NCI-H1436 (cell line): Measurements from ENCODE around the gene GRIN2B.

Experiments
- DNase-seq: peaks from one replicate; lab custom pipeline; 2025; lab: John Stamatoyannopoulos, UW

GRIN2B gene

DNA sequence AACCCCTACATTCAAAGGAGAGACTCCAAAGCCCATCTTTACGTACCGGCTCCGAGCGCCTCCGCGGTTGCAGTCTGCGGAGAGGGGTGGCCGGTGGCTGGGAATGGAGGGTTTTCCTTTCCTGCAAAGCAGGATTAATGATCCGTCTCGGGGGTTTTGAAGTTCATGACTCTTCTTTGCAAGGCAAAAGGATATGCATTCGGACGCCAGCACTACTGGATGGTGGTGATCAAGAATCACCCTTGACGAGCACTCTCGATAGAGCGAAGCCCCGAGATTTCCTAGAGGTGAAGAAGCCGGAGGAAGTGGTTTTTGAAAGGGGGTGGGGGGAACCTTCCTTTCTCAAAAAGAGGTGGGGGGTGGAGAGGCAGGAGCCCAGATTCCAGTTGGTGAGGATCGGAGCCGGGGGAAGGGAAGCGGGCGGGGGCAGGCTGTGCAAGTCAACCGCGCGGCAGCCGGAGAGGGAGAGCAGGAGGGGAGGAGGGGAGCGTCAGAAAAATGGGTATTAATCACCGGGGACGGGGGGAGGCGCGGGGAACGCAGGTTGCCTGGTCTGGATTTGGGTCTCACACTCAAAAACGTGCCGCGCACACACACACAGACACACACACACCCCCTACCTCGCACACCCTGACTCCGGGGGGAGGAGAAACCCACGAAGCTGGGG lies at the start of gene GRIN2B:
Gene GRIN2B, minus strand, starts transcription at position 307 of the 667 bp plus-strand sequence. CDS start 115,394 bp downstream, outside the sequence.
- no peak for DNase-seq

DNA sequence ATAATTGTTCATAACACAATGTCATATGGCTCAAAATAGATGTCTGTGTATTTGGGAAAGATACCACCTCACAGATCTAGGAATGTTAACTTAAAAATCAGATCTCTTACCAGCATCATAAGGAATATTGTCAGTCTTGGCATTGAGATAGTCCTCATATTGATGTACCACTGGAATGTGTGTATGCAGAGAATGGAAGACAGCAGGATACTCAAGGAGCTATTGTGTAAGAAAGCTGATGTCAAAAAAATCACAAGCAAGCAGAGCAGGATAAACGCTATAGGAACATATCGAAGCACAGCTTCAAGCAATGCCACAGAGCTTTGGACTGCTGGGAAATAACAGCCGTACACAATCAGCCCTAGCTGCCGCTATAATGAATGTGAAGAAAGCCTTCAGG lies 45.1 kb upstream of the GRIN2B start:
- no peak for DNase-seq

DNA sequence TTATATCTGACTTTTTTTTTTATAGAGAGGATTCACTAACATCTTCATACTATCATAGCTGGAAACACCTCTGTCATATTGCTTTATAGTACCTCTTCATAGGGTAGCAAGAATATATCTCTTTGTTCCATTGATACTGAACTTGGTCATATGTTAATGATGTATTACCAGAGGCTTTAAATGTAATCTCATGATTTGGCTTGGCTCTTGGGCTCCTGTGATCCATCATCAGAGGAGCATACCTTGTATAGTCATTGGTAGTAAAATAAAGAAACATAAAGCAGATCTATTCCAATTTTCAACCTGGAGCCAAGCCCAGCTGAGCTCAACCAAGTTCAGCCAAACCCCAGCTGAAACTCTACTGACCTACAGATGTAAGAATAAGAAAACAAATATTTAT lies 43.2 kb upstream of the GRIN2B start:
- DNase-seq: no peak

DNA sequence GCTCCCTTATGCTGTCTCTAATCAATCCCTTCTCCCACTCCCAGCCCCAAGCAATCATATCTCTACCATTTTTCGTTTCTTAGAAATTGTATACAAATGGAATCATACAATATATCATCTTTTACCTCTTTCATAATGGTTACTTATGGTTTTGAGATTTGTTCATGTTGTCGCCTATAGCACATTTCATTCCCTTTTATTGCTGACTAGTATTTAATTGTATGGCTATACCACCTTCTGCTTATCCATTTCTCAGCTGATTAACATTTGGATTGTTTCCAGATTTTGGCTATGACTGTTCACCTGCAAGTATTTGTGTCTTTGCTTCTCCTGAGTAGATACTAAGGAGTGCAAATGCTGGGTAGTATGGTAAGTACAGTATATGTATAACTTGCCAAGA lies 36.7 kb upstream of the GRIN2B start:
- DNase-seq: no peak

DNA sequence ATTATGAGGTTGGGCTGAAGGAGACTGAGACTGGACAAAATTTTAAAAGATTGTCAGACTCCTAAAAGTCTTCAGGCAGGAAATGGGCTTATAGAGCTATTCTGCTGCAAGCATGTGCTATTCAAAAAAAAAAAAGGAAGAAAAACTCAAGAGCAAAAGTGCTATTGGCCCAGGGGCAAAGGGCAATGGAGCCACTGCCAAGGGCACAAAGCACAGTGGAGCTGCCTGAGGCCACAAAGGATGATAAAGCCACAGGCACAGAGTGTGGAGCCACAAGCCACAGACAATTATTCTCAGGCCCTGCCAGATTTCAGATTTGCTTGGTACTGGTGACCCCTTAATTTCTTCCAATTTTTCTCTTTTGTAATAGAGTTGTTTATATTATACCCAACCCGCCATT lies 29.6 kb upstream of the GRIN2B start:
- no peak for DNase-seq

DNA sequence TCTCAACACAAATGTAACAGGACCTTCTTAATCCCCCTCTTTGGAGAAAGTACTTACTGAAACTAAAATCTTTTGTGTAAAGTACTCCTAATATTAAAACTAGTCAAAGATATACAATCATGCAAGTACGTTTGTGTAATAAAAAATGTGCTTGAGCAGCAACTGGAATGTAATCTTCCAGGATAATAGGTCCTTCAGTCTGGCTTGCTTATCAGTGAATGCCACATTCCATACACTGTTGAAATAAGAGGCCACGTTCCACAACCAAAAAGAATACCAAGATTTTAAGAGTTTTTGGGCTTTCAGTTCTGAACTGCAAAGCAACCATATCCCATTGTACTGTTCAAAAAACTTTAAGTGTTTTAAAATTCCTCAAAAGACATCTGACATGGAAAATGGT lies 26.2 kb upstream of the GRIN2B start:
- DNase-seq: no peak

DNA sequence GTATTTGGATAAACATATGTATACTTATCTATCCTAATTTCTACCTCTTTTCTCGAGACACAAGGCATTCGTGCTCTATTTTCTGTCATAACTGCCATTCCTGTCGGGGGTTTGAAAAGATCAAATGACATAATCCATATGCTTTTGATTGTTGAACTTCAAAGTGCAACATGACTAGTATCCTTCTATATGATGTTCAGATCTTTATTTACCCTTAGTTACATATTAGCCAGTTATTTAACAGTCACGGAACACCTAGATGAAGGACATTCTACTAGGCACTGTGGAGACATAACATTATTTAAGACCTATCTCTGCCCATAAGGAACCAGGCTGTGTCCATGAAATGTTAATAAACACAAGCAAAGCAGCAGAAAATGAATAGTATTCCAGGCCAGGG lies 11.2 kb upstream of the GRIN2B start:
- no peak for DNase-seq

DNA sequence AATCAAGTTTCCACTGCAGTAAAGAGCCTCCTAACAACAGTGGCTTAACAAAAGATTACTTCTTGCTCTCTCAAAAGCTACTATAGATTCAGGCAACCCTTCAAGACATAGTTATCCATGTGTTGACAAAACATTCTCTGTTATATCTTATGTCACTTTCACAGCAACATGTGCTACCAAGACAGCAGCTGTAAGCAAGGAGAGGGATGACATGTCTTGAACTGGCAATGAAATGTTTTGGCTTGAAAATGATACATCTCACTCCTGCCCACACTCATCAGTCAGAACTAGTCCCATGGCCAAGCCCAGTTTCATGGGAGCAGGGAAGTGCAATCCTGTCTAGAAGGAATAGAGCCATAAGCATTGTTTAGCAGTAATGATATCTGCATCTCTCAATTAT lies 10.7 kb upstream of the GRIN2B start:
- no peak for DNase-seq

DNA sequence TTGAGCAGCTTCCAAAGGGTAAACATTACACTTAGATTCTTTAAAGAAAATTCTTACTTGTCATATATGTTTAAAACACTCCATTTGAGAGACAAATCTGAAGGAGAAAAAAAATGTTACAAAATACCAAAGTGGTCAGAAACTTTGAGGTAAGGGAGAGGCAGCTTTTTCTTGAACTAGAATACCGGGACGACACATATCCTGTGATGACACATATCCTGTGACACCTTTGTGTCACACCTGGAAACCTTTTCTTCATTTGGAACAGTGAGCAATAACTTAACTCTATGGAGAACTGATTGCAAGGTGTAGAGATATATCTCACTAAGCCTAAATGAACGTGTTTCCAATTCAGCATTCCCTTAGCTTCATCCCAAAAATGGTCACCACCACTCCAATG lies 4.6 kb upstream of the GRIN2B start:
- DNase-seq: no peak

DNA sequence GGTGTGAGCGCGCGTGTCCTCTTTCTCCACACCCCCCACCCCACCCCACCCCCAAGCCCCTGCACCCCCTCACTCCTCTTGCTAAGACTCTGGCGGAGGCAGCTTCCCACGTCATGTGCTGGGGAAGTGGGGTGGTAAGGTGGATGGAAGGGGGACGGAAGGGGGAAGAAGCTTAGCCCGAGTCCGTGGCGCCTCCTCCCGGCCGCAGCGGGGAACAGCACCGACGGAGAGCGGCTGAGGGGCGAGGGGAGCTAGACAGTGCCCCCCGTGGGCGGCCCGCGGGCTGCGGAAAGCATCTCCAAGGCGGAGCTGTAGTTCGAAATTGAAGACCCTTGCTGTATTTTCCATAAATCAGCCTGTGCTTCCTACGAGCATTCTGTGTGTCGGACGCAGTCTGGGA lies 588 bp upstream of the GRIN2B start:
- DNase-seq: no peak

DNA sequence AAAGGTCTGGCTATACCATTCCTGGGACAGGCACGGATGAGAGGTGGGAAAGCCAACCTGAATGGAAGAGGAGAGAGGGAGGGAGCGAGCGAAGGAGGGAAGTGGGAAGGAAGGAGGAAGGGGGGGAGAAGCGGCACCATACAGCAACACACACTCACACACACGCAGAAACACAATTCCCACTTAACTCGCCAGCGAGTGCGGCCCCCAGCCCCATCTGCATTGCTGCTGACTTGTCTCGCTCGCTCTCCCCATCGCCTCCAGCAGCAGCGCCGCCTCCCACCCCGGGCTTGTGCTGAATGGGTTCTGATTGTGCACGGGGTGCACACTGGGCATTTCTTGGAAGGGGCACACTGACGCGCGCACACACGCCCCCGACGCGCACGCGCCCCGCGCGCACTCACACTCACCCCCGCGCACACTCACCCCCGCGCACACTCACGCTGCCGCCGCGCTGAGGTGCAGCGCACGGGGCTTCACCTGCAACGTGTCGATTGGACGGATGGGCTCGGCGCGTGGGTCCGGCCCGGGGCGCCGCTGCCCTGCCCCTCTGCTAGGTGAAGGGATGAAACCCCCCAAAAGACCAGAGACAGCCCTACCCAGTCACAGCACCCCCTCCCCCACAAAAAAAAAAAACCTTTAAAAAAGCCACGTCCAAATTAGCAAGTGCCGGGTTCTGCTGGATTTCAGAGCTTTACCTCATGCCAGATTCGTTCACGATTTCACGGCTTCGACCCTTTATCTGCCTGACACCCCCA lies 685 bp downstream of the GRIN2B start:
- no peak for DNase-seq

DNA sequence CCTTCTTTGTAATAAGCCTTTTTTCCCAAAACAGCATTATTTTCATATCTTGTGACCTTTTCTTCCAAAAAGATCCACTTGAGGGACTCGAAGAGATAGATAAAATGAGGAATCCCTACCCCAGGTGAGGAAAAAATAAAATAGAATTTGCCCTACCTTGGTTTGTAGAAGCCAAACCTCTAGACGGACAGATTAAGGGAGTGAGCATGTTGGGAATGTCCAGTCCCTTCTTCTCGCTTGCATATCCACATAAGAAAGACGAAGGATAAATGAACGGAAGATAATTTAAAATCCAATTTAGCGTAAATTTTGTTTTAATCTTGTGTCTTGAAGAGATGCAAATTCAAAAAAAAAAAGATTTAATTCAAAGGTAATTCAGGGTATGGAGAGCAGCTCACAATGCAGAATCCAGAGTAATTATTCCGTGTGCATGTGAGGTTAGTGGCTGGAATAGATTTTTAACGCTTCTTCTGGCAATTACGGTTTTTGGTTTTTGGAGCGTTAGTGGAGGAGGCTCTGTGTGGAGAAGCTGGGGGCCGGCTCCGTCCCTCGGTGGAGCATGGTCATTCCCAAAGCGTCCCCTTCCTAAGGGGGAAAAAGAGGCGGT lies 1.5 kb downstream of the GRIN2B start:
- DNase-seq: no peak

DNA sequence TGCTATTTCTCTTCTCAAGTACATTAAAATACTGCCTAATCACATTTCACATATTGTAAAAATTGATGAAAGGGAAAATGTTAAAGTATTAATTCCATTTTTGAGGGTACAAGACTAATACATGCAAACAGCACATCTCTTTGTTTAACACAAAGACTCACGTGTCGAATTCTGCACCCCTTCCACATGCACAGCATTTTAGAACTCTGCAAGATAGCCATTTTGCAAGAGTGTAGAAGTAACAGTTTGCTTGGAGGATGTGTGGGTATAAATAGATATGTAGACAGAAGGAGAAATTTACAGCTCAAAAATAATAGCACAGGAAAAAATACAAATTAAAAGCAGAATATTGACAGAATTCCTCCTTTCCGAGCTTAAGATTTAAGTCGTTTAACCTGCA lies 2.5 kb downstream of the GRIN2B start:
- DNase-seq: no peak

DNA sequence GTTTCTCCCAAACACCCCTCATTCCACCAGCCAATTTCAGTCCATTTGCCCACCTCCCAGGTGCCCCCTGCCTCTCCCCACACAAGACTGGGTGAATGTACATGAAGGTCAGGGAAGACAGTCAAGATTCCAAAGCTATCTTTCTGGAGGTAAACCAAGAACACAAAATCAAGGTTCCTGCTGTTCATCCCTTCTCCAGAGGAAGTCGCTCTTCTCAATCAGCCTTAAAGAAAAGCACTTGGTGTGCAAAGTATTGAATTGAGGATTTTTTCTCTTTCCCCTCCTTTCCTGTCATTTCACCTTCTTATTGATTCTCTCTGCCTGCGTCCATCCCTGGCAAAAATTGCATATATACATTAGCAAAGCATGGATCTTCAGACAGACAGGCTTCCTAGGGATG lies 4.5 kb downstream of the GRIN2B start:
- no peak for DNase-seq

DNA sequence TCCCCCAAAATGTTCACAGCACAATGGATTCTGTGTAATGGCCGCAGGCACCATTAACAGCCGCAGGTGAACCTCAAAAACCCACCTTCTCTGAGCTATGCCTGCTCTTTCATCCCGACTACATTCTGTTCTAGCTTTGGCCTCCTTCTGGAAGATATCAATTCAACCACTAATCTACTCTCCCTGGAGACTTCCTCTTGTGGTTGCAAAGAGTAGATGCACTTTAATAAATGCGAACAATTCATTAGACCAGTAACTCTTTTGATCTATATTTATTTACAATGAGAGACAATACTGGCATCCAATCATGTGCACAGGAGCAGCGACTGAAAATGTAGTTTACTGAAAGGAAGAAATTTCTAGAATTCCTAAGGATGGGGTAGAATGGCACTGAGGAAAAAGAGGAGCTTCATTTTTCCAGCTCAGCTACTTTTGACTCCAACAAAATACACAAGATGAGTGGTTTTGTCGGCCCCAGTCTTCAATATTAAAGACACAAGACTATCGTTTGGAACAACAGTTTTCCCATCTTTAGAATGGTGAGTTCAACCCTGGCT lies 5.3 kb downstream of the GRIN2B start:
- DNase-seq: no peak

DNA sequence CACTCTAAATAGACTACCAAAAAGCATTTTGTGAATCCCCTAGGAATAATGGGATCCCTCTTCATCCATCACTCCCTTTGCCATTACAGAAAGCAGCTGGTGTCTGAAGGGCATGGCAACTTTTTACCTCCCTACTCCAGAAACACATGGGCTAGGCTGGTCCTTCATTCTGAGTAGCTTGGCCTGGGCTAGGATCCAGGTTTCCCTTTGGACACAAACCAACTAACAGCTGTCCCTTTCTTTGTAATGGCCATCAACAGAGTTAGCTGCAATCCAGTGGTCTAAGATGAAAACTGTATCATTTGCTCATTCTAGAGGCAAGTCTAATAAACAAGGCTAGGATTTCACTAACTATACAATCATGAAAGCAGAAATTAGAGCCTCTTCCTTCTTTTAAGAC lies 7.4 kb downstream of the GRIN2B start:
- DNase-seq: no peak

DNA sequence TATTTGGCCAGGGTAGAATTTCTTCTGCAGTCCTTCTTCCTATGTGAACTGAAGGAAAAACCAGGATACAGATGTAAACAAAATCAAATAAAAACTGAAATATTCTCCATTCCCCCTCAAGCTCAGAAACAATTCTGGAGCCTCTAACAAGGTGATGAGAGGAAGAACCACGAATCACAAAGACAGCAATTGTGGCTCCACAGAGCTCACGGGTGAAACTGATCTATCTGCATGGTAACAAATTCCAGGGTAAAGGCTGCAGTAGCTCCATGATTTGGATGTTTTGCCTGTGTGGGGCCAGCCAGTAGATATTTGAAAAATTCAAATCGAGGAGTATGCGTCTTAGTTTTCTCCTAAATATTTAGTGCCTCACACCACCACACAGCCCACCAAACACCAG lies 10.6 kb downstream of the GRIN2B start:
- no peak for DNase-seq

DNA sequence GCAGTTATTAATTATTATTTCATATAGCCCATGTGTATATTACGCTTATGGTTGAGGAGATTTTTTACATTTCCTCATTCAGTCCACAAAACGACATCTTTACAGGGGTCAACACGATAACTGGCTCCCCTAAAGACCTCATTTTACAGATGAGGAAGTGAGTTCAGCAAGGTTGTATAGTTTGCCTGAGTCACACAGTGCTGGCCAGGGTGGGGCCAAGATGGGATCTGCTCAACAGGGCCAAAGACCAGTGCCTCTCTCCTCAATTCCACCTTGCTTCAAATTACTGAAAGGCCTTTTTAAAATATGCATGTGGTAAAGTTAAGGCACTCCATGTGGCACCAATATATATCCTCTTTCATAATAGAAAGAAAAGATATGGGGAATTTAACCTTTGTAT lies 13.1 kb downstream of the GRIN2B start:
- no peak for DNase-seq

DNA sequence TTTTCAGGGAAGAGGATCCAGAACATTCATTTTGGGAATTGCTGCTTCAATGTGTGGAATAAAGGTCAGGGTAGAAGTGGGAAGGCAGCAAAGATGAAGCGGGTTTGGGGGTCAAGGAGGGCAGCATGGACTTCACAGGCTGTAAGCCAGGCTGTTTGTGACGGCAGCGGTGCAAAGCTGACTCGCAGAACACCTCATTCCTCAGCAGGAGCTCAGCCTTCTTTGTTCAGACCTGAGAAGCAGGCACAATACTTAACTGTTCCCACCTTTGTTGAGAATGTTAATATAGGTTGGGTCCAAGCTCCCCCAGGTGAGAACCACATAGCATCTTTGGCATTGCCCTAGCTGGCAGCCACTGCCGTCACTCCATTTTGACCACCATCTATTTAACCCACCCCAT lies 16.7 kb downstream of the GRIN2B start:
- DNase-seq: no peak

DNA sequence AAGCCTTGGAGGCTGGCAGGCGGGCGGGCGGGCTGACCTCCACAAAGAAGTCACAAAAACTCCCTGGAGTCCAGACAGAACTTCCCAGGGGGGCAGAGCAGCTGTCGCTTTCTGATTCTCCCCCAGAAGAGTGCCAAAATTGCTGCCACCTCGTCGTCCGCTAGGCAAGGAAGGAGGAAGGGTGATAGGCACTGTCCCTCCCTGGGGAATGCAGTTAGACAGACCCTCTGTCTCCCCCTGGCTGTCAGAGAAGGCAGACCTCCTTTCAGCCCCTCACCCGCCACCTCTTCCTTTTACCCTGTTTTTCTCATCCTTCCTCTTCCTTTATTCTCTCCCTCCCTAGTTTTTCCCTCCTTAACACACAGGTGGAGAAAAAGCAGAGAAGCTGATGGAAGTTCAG lies 18.7 kb downstream of the GRIN2B start:
- peak; percentile 13 for DNase-seq

DNA sequence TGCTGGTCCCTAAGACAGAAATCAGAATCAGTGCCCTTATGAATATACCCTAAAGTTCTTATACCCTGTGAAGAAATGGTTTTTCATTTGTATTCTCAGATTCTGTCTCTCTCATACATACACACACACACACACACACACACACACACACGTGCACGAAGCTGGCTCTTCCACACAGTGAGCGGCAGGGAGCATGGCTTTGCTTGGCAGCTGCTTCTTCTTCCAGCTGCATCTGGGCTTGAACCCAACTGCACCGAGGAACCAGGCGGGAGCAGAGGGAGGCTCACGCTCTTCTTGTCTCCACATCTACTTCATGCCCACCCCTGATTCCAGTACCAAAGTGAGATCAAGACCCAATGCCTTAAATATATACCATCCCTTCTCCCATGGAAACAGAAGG lies 19.4 kb downstream of the GRIN2B start:
- no peak for DNase-seq

DNA sequence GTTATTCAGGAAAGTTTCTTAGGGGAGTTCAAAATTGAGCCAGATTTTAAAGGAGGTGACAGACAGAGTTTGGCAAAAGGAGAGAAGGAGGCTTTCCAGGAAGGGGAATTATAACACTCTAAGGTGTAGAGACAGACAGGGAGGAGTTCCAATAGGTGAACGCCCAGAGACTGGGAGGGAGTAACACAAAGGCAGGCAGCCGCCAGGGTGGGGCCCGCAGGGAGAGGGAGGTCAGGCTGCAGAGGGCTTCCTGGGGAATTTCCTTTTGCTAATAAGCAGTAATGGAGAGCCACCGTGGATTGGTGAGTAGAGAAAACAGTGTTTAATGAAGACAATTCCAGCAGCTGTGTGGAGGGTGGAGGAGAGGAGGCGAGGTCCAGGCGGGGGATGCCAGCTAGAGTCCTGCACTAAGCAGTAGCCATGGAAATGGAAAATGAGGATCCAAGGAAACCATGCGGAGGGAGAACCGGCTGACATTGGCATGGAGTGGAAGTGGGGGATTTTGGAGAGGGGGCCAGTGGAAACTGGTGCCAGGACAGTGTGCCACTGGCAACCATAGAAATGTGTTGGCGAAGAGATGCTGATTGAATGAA lies 22.2 kb downstream of the GRIN2B start:
- no peak for DNase-seq

DNA sequence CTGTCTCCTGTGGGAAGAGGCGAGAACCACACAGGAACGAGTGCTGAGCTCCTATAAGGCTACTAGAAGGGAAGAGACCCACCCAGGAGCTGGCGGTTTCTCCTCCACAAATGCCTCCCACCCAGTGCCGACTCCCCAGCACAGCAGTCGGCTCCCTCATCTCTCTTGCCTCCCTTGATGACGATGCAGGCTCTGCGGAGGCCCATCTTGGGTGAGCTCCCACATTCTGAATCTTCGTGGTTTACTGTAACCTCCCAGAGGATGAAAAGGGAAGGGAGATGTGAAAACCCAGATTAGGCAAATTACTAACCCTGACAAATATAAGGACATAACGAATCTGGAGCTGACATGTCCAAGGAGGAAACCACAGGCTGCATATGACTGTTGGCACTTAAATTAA lies 23.8 kb downstream of the GRIN2B start:
- no peak for DNase-seq
